Ishikawa (cell line): ENCODE data around the gene ARFGEF3.

Source experiments
- EGR1 ChIP-seq: IDR thresholded peaks from 2 replicates; pipeline ENCODE4 v1.6.1; 2012
- TAF1 ChIP-seq: IDR thresholded peaks from 2 replicates; pipeline ENCODE4 v1.6.1; 2012; ENCODE audit warnings: low read depth, mild to moderate bottlenecking
- TEAD4 ChIP-seq: IDR thresholded peaks from 2 replicates; pipeline ENCODE4 v1.6.1; 2012
- ZBTB7A ChIP-seq: IDR thresholded peaks from 2 replicates; pipeline ENCODE4 v1.6.1; 2012; ENCODE audit warnings: low read depth
- TF ChIP-seq, protein P1 (sequence below): IDR thresholded peaks from 2 replicates; pipeline ENCODE4 v1.6.1; 2012; ENCODE audit warnings: low read depth, mild to moderate bottlenecking

- no peak for TF ChIP-seq TAF1
- TF ChIP-seq, protein P1, sequence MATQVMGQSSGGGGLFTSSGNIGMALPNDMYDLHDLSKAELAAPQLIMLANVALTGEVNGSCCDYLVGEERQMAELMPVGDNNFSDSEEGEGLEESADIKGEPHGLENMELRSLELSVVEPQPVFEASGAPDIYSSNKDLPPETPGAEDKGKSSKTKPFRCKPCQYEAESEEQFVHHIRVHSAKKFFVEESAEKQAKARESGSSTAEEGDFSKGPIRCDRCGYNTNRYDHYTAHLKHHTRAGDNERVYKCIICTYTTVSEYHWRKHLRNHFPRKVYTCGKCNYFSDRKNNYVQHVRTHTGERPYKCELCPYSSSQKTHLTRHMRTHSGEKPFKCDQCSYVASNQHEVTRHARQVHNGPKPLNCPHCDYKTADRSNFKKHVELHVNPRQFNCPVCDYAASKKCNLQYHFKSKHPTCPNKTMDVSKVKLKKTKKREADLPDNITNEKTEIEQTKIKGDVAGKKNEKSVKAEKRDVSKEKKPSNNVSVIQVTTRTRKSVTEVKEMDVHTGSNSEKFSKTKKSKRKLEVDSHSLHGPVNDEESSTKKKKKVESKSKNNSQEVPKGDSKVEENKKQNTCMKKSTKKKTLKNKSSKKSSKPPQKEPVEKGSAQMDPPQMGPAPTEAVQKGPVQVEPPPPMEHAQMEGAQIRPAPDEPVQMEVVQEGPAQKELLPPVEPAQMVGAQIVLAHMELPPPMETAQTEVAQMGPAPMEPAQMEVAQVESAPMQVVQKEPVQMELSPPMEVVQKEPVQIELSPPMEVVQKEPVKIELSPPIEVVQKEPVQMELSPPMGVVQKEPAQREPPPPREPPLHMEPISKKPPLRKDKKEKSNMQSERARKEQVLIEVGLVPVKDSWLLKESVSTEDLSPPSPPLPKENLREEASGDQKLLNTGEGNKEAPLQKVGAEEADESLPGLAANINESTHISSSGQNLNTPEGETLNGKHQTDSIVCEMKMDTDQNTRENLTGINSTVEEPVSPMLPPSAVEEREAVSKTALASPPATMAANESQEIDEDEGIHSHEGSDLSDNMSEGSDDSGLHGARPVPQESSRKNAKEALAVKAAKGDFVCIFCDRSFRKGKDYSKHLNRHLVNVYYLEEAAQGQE = no peak
- TF ChIP-seq TEAD4 = no peak
- TF ChIP-seq EGR1 = no peak
- no peak for TF ChIP-seq ZBTB7A
Measured at GRCh38 chr6:138119976-138120375, 41.8 kb upstream of the ARFGEF3 start.
